Right hindlimb (tissue), 1 donor: ENCODE results near the gene TMEM263.
"Not testable (repeated sequence)": the region's sequence is repeated elsewhere in the genome, so short reads cannot be mapped to it uniquely, and the experiment has no call there.

Experiments used
- DNase-seq: peaks from one replicate; pipeline ENCODE4 v3.0.0-alpha.2; 2018

Gene TMEM263

DNA sequence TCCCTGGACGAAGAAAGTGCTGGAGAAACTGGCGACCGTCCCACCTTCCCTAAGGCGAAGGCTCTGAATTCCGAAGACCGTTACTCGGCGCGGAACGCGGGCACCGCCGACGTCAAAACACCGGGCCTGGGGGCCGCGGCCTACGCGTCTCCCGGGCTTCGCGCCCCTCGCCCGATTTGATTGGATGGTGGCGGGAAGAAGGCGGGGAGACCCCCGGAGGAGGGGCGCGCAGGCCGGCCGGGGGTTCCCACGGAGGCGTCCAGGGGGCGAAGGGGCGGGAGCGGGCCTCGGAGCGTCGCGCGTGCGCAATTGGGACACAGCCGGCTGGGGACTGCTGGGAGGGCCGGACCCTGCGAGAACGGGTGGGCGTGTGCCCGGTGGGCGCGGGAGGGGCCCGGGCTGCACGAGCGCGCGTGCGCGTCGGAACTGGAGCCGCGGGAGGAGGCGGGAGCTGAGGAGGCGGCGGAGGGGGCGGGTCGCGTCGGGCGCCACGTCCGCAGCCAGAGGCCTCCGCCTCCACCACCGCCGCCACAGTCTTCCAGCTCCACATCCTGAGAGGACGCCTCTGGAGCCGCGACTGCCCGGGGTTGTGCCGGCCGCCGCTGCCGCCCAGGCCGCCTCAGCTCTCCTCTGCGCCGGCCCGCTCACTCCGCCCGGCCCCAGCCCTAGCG, at the start of gene TMEM263:
TSS of gene TMEM263 (plus strand) at position 531 of the 671 bp plus-strand sequence. CDS start 11,210 bp downstream, outside the sequence.
- peak; percentile 99 for DNase-seq

DNA sequence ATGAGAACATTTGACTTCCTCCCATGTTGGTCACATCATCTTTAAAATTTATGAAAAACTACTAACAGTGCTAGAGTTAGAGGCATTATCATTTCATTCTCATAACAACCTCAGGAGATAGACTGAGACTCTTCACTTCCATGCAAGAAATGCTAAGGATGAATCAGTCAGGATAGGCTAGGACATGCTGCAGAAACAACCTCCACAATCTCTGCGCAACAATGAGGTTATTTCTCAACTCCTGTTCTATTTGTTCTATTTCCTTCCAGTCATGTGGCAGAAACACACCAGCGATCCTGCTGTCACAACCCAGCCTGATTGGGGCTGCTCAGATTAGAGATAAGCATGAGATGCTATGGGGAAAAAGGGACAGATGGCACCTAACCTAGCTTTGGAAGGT, 49.0 kb upstream of the TMEM263 start:
- no peak for DNase-seq

DNA sequence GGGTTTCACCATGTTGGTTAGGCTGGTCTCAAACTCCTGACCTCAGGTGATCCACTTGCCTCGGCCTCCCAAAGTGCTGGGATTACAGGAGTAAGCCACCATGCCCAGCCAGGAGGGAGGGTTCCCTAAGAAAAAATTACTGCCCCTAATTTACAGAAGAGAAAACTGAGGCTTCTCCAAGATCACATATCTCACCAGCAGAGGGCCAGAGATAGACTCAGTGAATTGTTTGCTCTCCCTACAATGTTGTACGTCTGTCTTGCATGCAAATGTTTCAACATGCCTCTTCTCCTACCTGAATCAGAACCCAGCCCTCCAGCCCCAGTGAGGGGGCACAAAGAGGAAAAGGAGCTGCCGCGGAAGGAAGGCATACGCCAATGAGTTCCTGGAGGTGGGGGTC, 48.3 kb upstream of the TMEM263 start:
- no peak for DNase-seq

DNA sequence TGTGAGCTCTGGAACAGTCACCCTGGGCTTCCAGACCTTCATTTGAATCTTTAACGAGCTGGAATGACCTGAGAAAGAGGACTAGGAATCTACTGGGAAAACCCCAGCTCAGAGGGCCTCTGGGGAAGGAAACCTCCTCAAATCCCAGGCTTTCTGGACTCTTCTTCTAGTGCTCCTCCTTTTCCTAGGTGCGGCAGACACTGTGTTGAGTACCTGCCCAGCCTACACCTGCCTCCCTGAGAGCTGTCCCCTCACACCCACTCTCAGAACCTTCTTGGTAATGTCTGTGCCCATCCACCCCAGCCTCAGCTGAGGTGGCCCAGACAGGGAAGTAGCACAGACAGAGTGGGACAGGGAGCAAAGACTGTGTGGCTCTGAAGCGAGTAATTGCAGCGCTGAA, 47.9 kb upstream of the TMEM263 start:
- DNase-seq: no peak

DNA sequence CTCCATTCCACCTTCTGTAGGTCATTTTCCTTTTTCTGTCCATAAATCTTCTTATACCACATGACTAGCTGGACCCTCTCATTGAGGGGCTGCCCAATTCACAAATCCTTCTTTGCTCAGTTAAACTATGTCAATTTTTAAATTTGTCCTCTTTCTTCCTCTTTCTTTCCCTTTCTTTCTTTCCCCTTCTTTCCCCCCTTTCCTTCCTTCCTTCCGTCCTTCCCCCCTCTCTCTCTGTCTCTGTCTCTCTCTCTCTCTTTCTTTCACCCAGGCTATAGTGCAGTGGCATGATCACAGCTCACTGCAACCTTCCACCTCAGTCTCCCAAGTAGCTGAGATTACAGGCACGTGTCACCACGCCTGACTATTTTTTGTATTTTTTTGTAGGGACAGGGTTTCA, 47.1 kb upstream of the TMEM263 start:
- no peak for DNase-seq

DNA sequence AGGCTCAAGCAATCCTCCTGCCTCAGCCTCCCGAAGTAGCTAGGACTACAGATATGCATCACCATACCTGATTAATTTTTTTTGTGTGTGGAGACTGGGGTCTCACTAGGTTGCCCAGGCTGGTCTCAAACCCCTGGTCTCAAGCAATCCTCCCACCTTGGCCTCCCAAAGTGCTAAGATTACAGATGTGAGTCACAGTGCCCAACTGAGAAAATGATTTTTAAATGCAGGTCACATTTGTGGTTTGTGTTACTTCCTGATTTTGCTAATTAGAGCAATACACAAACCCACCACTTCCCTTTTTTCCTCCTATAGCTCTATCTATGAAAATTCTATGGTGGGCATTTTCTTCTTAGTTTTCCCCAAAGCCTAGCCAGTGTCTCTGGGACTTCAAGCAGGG, 45.5 kb upstream of the TMEM263 start:
- DNase-seq: no peak

DNA sequence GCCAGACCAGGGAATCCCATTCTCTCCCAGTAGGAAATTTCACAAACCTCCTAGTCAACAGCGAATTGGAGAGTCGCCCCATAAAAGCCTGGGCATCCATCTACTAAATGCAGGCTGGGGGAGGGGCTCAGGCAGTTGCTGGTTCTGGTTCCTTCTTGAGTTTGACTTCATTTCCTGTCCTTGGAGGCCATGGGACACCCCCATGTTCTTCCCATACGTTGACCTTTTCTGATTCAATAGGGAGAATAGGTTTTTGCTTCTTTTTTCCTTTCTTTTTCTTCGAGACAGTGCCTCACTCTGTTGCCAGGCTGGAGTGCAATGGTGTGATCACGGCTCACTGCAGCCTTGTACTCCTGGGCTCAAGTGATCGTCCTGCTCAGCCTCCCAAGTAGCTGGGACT, 44.1 kb upstream of the TMEM263 start:
- DNase-seq: no peak

DNA sequence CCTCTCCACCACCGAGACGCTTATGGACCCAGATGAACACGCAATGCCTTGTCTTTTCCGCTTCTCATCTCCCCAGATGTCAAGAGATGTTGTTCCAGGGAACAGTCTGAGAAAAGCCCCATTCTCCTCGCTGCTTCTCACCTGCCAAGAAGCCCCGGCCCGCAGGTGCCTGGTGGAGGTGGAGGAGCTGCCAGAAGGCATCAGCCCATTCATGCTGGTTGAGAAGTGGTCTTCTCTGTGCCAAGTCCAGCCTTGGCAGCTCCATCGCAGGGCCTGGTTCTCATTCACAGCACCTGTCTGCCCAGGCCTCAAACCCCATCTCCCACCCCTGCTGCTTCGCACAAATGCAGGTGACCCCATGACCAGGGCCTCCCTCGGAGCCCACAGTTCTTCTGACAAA, 42.3 kb upstream of the TMEM263 start:
- DNase-seq: no peak

DNA sequence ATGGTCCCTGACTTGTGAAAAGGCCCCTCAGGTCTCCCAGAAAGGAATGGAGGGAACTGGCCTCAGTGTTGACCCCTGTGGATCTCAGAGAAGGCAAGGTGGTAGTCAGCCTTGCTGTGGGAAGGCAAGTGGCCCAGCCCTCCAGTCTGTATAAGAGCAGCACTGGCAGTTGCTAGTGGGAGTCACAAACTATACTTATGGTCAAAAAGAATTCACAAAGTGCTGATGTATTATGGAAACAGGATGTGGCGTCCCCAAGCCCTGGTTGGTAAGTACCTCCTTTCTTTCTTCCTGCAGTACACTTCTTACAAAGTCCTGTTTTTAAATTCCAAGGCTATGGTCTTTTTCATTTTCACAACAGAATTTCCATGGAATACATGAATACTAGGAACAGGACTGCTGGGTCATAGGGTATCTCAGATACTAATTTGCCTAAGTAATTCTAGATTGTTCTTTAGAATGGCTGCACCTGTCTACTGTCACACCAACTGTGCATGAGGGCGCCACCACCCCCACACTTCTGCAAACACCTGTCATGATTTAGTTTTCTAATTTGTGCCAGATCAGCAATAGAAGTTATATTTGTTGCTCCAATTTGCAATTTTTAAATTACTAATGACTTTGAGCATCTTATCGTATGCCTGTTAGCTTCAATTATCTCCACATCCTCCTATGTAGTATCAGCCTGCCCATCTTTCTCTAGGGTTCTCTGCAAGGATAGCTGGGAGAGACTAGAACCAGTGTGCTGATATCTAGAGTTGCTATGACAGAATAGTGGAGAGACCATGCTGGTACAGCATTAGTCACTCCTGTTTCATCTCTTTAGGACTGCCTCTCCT, 40.7 kb upstream of the TMEM263 start:
- DNase-seq: no peak

DNA sequence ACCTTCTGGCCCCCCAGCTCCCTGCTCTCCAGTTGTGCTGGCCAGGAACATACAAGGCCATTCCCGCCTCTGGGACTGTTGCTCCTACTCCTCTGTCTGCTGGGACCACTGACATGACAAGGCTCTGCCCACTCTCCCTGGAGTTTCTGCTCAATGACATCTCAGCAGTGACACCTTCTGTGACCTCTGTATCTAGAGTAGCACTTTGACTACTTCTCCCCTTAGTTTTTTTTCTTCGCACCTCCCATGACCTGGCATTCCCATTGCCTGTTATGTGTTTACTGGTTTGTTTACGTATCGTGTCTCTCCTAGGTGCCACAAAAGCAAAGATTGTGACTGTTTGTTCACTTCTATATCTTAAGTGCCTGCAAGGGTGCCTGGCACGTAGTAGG, 40.1 kb upstream of the TMEM263 start:
- no peak for DNase-seq

DNA sequence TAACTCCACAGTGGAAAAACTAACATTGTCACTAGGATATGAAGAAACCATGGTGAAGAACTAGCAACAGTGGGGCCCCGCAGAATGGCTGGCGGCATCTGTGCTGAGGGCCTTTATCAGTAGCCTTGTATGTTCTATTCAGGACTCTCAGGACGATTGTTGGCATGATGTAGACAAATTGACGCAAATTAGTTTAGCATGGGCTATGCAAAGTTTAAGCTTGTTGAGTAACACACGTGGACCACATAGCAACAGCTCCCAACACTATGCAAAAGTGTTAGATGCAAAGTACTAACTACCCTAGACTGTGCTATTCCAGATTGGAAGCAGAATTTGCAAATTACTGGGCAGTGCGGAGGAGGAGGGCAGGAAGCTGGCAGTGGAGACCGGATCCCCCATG, 38.2 kb upstream of the TMEM263 start:
- no peak for DNase-seq

DNA sequence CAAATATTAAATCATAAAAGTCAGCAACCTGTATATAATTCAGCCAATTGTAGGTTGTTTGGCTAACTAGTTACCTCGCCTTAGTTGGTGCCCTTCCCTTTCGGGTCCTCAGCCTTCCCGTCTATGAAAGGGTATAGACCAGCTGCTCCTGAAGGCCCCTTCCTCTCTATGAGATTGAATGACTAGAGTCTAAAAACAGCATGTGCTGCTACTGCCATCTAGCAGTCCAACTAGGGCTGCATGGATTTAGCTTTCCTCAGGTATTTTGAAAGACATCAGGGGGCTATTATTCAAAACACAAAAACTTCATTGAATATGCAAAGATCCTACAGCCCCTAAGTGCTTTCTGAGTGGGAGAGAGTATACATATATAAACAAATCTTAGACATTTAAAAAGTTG, 37.0 kb upstream of the TMEM263 start:
- no peak for DNase-seq

DNA sequence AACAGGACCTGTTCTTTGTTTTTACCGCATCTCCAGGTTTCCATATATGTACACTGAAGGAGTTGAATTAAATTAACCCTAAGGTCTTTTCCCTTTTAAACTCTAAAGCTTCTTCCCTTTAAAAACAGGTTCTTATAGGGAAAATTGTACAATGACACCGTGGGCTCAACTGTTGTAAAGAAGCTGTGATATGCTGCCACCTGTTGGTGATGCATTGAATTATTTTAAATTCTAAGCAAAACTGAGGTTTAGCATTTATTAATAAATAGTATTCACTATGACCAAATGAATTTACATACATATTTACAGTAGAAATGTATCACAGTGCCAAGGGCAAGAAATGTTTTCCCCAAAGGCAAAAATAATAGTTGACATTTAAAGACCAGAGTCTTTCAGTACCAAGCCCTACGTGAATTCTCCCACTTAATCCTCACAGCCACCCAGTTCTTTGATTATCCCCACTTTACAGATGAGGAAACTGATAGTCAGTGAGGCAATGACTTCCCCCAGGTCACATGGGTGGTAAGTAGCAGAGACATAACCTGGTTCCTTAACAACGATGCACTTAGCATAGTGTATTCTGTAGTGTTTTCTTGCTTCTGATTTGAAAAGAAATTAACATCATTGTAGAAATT, 35.7 kb upstream of the TMEM263 start:
- no peak for DNase-seq

DNA sequence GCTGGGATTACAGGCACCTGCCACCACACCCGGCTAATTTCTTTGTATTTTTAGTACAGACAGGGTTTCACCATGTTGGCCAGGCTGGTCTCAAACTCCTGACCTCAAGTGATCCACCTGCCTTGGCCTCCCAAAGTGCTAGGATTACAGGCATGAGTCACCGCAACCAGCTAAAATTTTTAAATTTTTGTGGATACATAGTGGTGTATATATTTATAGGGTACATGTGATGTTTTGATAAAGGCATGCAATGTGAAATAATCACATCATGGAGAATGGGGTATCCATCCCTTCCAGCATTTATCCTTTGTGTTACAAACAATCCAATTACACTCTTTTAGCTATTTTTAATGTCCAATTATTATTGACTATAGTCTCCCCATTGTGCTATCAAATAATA, 33.7 kb upstream of the TMEM263 start:
- DNase-seq: not testable (repeated sequence)

DNA sequence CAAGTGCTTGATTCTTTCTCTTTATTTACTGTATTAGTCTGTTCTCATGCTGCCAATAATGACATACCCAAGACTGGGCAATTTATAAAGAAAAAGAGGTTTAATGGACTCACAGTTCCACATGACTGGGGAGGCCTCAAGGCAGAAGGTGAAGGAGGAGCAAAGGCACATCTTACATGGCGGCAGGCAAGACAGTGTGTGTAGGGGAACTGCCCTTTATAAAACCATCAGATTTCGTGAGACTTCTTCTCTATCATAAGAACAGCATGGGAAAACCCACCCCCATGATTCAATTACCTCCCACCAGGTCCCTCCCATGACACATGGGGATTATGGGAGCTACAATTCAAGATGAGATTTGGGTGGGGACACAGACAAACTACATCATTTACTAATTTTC, 32.1 kb upstream of the TMEM263 start:
- not testable (repeated sequence) for DNase-seq

DNA sequence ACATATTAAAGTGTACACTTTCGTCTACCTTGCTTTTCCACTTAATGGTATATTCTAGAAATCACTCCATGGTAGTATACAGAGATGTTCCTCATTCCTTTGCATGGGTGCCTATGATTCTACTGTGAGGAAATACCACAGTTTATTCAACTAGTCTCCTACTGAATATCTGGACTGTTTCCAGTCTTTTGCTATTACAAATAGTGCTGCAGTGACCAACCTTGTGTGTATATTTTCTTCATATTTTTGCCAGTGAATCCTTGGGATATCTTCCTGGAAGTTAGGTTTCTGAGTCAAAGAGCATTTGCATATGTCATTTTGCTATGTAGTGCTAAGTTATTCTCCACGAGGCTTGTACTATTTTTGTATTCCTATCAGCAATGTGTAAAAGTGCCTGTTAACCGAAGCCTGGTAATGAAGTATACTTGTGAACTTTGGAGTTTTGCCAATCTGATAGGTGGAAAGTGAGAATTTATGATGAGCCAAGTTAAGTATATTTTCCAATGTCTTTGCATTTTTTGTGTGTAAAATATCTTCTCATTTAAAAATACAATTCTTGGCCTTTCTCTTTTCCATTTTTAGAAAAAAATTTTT, 31.3 kb upstream of the TMEM263 start:
- DNase-seq: no peak

DNA sequence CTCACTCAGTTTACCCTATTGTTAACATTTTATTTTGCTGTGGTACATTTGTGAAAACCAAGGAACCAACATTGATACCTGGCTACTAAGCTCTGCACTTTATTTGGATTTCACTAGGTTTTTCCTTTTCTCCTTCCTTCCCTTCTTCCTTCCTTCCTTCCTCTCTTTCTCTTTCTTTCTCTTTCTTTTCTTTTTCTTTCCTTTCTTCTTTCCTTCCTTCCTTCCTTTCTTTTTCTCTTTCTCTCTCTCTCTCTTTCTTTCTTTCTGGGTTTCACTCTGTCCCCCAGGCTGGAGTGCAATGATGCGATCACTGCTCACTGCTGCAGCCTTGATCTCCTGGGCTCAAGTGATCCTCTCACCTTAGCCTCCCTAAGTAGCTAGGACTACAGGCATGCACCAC, 29.1 kb upstream of the TMEM263 start:
- no peak for DNase-seq

DNA sequence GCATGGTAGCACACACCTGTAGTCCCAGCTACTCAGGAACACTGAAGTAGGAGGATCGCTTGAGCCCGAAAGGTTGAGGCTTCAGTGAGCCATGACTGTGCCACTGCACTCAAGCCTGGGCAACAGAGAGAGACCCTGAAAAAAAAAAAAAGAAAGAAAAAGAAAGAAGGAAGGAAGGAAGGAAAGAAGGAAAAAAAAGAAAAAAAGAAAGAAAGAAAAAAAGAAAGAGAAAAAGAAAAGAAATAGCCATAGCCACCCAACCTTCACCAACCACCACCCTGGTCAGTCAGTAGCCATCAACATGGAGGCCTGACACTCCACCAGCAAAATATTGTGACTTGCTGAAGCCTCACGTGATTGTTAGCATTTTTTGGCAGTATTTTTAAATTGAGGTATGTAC, 21.4 kb upstream of the TMEM263 start:
- no peak for DNase-seq

DNA sequence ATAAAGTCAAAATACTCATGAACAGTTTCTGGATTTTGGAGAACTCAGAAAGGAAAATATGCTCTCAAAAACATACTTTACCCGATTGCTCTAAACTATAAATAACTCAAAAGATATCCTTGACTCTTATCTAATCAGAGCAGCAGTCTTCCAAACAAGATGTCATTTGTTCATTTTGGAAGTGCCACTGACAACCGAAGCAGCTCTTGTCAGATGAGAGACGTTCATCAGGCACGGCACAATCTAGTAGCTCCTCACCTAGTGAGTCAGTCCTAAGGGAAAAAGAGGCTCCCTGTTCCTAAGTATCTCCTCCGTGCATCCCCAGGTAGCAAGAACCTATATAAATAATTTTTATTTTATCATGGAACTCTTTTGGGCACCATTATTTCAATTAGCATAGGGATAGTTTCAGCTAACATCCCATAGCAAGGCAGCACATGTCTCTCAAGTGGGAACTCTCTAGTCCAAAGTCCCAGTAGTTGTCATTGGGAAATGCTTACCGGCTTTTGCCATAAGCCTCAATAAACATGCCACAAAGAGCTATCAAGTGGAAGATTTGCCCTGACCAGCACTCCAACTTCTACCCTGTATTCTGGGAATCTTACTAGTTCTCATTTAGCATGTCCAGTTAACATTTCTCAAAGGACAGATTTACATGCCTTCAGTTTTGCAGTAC, 14.1 kb upstream of the TMEM263 start:
- DNase-seq: no peak

DNA sequence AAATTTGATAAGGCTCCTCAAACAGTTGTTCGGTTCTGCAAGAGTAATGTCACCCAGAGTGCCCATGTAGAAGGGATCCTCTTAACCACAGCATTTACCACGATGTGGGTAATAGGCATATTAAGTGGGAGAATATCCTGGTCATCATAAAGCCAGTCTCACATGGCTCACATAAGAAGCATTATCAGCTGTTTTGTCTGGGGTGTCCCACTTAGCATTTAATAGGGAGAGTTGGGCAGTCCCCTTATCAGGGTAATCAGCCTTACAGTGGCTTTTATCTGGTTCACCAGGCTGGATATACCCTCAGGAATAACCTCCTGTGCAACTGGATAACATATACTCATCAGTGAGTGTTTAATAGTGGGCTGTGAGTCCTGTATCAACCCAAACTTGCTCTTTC, 12.9 kb upstream of the TMEM263 start:
- no peak for DNase-seq

DNA sequence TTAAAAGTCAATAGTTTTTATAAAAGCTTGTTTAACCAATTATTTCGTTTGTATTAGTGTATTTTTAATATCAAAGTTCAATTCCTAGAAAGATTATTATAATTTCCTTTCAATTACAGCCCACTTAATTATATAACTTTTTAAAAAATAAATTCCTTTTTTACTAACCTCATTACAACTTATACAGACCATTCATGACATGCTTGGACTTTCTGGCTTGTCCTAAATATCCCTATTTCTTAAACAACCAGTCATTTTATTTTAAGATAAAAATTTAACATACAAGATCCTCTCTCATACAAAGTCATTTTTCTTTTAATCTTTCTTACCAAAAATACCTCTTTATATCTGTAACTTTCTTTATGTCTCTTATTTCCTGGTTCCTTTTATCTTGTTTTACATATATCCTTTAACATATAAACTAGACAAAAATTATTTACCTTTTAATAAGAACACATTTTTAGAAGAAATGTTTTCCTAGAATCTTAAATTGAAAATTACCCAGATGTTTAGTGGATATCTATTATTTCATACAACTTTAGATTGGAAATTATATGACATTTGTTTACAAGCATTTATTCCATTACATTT, 10.4 kb upstream of the TMEM263 start:
- DNase-seq: no peak

DNA sequence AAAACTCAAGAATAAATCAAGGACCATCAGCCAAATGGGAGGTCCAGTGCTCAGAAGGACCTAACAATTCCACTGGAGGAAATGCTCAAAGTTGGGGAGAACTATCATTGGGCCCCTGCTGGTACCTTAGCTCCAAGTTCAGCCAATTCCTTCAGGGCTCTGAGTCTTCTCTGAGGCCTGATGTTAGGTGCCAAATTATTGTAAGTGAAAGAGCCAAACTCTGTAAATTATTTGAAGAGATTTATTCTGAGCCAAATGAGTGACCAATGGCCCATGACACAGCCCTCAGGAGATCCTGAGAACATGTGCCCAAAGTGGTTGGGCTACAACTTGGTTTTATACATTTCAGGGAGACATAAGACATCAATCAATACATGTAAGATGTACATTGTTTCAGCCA, 8.2 kb upstream of the TMEM263 start:
- no peak for DNase-seq

DNA sequence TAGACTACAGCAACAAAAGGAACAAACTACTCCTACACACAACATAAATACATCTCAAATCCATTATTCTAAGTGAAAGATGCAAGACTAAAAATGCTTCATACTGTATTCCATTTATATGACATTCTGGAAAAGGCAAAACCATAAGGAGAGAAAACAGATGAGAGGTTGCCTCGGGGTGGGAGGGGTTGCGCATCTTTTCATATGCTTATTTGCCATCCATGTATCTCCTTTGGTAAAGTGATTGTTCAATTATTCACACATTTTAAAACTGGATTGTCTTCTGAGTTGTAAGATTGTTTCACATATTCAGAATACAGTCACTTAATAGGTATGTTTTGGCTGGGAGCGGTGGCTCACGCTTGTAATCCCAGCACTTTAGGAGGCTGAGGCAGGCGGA, 5.1 kb upstream of the TMEM263 start:
- DNase-seq: no peak
